GM12892 (cell line): ENCODE results near the gene NPAS1.

Experiments used
- POLR2A ChIP-seq: IDR thresholded peaks from 2 replicates; pipeline ENCODE4 v1.6.1; 2011; ENCODE audit warnings: low read depth, low read length, control low read depth
- POLR2AphosphoS5 ChIP-seq: IDR thresholded peaks from 2 replicates; pipeline ENCODE4 v1.6.1; 2011; ENCODE audit warnings: low read depth, low read length, control low read depth

- TF ChIP-seq POLR2AphosphoS5, result no peak
- no peak for TF ChIP-seq POLR2A
These were observed 17.4 kb upstream of the NPAS1 start for GRCh38 chr19:47002106-47002766.
